GM19455 (cell line): ENCODE measurements around the gene PTRHD1.
"Not testable (repeated sequence)": the region's sequence is repeated elsewhere in the genome, so short reads cannot be mapped to it uniquely, and the experiment has no call there.

Source experiments
- ATAC-seq: cut with Tn5 transposase; IDR thresholded peaks from one replicate; pipeline ENCODE4 v1.9.1; 2021; ENCODE audit not compliant: unreplicated experiment

PTRHD1 gene, protein sequence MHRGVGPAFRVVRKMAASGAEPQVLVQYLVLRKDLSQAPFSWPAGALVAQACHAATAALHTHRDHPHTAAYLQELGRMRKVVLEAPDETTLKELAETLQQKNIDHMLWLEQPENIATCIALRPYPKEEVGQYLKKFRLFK

DNA sequence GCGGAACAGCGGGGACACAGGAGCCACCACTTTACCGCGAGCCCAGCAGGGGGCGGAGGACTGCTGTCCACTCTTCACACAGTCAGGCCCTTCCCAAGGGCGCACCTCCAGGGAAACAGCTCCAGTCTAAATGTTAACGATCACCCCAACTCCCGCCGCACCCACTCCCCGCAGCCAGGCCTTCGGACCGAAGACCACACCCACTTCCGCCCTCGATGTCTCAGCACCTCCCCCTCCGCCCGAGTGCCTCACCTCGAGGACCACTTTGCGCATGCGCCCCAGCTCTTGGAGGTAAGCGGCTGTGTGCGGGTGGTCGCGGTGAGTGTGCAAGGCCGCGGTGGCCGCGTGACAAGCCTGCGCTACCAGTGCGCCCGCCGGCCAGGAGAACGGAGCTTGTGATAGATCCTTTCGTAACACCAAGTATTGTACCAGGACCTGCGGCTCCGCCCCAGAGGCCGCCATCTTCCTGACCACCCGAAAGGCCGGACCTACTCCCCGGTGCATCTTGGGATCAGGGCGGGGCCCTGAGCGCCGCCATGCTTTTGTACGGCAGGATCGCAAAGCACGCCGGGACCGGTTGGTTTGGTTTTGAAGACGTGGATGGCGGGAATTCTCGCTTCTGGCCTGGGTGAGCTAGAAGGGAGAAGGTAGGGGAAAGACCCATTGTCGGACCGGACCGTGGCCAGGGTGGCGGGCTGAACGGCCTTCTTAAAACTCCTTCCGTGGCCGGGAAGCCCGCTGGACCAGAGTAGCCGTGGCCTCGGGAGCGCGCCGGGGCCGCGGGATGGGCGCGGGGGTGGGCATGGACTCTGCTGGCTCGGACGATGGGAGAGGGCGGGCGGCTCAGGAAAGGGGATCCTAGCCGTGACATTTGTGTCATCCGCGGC is at the start of gene PTRHD1, which contains the start of gene CENPO:
Gene PTRHD1 (minus strand): TSS at position 518 of the 887 bp plus-strand sequence. CDS start 14 bp downstream, at position 504.
Gene CENPO (plus strand): TSS at position 552 of the 887 bp plus-strand sequence. CDS start 495 bp downstream, outside the sequence.
- ATAC-seq: peak; percentile 95

DNA sequence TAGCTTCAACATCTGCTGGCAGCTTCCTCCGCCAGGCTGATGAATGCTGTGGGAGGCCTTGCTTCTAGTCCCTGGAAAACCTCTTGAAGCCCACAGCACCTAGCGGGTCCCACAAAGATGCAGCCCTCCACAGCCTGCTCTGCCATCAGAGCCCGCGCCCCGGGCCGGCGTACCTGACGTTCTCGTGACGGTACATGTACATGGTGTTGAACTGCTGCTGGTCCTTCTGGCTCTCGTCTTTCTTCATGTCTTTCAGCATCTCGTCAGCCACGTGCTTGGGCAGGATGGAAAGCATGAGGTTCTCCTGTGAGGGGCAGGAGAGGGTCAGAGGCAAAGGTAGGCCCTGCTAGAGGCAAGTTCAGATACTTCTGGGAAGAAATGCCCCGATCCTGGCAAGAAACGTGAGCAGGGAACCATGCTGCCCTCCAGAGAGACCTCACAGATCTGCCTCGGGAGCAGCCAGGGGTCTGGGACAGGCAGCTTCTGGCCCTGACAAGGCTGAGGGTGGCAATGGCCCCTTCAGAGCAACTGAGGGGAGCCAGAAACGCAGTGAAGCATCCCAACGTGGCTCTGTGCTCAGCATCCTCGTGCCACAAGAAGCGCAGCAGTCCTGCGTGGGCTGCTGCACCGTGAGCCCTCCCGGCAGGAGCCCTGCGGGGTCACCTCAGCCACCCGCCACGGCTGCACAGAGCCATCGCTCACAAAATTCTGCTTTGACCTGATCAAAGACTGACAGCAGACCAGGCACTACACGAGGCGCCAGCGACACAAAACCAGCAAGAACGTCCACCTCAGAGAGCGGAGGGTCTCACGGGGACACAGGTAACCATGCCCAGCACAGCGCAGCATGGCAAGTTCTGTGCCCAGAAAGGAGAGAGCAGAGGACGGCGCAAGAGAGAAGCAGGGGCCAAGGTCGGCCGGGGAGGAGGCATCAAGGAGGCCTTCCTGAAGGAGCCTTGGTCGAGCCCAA is 49.2 kb upstream of the PTRHD1 start:
- no peak for ATAC-seq

DNA sequence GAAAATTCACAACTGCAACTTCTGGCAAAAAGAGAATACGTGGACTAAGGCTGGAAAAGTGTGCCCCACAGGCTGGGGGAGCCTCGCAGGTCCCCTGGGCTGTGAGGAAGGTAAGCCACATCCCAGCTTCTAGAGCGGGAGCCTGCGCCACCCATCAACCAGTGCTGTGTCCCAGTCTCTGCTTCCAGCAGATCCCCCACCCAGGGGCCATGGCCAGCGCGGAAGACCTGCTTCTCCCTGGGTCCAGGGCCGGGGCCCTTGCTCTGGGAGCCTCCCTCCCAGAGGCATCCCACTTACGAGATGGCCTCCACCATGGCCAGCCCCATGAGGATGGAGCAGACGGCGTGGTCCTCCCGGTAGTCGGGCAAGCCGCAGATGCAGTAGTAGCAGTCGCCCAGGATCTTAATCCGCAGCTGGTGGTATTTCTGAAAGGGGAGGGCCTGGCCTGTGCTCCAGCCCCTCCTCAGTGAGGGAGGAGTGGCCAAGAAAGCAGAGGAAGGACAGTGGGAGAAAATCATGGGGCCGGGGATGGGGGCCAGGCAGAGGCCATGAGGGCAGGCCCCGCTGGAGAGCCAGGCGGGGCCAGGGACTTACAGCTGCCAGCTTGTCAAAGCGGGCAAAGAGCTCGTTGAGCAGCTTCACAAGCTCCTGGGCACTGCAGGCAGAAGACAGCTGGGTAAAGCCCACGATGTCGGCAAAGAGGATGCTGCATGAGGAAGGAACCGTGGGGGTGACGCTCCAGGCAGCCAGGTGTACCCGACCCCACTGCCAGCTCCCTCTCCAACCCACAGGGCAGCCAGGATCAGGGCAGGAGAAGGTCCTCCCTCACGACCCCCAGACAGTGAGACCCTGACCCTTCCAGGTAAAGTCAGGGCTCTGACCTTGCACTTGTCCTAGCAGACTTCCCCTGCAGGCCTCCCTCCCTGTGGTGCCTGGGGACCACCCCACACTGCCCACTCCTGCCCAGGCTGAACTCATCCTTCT is 48.1 kb upstream of the PTRHD1 start:
- no peak for ATAC-seq

DNA sequence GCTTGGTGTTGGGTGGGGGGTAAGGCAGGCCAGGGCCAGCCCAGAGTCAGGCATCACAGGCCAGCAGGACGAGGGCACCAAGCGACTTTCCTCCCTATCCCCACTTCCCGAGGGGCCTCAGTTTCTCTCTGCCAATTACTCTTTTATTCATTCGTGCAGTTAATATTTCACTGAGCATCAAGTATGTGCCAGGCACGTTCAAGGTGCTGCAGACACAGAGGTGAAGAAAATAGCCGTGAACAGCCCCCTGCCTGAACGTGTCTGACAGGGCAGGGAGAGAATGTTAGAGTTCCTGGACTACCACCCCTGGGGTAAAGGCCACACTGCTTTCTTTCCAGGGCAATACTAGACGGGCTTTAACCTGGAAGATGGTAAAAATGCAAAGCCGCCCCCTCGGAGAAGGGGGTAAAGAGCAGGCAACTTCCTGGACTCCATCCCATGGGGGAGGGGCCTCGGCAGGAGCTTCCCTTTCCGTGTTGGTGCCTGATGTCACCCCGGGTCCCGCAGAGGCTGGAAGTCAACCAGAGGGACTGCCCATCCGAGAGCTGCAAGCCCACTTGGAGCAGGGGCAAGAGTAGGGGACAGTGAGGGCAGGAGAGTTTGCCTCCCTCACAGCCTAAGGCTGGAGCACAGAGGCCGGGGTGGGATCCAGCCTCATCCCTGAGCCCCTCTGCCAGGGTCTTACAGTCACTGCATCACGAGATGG is 47.1 kb upstream of the PTRHD1 start:
- ATAC-seq: no peak

DNA sequence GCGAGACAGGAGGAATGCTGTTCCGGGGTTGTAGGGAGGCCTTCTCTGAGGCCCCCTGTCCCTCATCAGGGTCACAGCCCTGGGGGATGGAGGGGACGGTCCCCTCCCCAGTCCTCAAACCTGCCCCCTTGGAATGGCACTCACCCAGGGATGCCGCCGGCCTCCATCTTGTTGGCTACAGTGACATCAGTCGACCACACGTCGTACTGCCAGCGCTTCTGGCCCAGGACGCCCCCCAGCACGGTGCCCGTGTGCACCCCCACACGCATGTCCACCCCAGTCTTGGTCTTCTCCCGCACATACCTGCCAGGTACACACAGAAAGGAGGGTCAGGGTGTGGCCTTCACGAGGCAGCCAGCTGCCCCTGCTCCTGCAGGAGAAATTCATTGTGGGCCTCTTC is 46.5 kb upstream of the PTRHD1 start:
- ATAC-seq: no peak

DNA sequence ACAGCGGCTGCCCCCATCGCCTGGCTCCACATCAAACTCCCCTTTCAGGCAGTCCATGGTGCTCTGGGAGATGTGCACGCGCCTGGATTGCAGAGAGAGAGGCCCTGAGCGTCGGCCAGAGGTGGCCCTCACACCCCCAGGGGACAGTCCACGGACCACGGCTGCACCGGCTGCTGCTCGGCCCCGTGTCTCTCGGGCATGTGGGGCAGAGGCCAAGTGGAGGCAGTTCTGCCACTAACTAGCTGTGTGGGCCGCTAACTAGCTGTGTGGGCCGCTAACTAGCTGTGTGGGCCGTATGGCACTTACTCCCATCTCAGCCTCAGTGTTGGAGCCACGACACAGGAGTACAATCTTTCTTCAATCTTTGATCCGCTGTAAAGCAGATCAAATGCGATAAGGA is 45.4 kb upstream of the PTRHD1 start:
- ATAC-seq: no peak

DNA sequence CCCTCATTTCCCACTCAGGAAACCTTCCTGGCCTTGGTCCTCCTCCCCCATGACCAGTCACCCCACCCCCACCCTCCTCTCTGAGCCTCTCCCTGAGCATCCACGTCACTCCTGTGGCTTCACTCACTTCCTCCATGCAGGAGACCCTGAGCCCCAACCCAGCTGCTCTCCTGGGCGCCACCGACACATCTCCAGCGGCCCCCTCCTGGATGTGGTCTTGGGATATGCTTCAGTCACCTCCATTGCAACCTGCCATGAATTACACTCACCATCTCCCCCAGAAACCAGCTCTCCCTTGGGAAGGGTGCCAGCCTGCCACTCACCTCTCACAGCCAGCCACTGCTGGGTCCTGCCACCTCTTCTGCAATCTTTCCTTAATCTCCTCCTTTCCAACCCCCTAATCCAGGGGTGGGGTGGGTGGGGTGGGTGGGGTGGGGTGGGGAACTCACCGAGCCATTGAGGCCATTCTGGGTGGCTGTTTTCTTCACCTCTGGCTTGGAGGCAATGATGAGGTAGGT is 44.9 kb upstream of the PTRHD1 start:
- ATAC-seq: no peak

DNA sequence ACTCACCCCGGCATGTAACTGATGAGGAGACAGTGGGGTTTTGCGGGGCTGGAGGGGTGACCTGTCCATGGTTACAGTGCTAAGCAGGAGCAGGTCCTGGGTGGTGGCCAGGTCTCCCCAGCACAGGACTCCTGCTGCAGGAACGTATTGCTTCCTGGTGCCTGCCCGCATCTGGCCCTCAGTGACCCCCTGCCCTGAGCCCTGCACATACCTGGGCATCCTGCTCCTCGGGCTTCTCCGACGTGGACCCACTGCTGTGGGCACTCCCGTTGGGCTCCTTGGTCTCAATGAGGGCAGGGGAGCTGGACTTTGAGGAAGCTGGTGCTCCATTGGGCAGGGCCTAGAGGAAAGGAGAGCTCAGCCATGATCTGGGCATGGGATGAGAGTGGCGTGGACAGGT is 43.5 kb upstream of the PTRHD1 start:
- ATAC-seq: no peak

DNA sequence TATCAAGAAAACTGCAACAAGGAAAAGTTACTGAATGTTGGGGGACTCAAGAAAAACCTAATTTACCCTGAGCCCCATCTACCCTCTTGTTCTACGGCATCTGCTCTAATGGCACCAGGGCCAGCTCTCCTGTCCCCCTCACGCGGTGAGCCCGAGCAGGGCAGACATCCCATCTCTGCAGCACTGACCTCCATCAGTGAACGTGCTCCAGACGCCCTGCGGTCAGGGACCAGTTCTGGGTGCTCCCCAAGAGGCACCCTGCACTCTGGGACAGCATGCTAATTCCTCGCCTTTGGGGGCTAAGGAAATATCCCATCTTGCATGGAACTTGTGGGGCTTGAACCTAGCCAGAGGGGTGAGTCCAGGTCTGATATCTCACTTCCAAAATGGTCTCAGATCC is 43.0 kb upstream of the PTRHD1 start:
- ATAC-seq: no peak

DNA sequence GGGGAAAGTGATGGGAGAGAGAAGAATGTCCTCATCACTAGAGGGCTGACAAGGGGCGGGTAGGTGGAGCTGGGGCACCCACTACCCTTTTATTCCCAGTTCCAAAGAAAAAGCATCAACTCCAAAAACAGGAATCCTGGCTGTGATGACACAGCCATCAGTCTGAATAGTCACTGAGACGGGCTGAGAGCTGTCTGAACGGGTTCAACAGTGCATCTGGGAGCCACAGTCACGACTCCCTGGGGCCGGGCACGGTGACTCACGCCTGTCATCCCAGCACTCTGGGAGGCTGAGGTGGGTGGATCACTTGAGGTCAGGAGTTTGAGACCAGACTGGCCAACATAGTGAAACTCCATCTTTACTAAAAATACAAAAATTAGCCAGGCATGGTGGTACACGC is 42.2 kb upstream of the PTRHD1 start:
- not testable (repeated sequence) for ATAC-seq

DNA sequence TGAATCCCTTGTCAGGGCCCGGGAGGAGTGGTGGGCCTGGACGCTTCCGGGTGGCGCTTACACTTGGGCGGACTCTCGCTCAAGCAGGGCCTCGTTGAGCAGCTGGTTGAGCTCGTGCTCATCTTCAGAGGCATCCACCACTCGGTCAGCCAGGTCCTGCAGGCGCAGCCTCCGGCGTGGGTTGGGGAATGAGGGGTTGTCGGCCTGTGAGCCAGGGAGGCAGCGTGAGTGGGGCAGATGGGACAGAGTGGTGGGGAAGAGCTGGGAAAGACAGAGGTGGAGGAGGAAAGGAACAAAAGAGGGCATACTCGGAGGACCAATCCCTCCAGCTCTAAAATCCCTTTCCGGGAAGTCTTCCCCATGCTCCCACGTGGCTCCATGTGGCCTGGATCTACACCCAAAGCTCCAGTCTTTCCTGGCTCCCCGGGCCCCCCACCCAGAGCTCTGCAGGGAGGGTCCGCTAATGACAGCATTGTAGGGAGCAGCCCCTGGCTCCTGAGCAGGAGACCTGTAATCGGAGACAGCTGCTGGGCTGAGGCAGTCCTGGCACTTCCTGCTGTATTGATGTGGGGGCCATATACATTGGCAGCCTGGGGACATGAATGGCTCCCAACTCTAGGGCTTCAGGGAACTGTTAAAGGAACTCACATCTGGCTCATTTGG is 41.7 kb upstream of the PTRHD1 start:
- no peak for ATAC-seq

DNA sequence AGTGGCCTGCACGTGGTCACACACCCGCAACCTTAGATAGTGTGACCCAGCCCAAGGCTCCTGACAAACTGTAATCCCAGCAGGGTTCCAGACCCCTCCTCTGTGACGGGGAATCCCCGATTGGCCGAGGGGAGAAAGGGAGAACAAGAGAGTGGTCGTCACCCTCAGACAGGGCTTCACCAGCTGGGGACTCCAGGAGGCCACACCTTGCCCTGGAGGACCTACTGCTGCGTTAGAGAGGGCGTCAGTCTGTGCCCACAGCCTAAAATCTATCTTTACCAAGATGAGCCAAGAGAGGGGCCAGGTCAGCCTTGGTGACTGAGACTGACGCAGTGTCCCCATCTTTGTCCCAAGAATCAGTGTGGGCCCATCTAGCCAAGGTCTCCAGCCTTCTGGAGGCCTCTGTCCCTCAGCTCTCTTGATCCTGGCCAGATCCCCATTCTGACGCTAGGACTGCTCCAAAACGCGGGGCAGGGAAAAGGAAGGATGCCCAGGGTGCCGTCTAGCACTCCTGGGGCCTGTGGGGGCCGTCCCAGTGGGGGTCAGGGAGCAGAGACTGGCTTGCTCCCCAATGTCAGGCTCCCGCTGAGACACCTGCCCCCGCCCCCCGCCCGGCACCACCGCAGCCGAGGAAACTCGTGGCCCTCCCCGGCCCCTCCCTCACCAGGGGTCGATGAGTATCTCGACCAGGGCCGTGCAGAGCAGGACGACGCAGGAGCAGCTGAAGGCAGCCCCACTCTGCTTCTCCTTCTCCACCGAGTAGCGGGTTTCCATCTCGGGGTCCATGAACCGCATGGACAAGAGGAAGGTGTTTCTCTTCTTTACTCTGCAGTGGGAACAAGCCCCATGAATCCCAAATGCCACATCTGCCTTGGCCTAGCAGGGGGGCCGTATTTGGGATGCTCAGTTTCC is 40.9 kb upstream of the PTRHD1 start:
- ATAC-seq: no peak

DNA sequence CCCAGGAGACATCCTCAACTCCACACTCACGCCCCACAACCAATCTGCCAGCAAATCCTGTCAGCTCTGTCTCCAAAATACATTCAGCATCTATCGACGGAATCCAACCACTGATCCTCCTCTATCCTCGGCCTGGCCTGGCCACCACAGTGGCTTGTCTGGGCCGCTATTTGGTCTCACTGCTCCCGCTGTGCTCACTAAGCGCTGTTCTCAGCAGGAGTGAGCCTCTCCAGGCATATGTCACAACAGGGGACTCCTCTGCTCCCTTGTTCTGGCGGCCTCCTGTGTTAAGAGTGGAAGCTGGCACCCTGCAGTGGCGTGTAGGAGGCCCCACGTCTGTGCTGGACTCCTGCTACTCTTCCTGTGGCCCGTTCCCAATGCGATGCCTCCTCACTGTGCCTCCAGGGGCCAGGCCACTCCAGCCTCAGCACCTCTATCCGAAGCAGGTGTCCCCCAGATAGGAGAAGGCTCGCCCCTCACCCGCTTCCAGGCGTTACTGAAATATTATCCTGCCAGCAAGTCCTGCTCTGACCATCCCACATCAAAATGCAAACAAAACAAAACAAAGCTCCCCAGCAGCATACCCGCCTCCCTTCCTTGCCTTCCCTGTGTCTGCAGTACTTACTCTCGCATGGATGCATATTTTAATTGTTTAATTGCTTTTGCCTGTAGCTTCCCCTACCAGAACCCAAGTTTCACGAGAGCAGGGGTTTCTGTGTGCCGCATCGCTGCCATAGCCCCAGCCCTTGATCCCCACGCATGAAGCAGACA is 39.9 kb upstream of the PTRHD1 start:
- ATAC-seq: no peak

DNA sequence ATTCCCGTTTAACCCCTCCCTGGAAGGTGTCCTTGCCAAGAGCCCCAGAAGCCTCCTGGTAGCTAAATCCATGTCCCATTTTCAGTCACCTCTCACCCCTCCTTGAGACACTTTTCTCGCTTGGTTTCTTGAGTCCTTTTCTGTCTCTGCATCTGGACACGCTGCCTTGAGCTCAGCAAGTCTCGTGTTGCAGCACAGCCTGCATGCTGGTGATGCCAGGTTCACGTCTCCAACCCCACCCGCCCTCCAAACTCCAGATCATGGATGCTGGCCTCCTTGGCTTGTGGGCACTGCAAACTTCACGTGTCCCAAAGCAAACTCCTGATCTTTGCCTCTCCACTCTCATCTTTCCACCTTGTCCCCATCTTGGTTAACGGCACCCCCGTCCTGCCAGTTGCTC is 39.3 kb upstream of the PTRHD1 start:
- ATAC-seq: no peak

DNA sequence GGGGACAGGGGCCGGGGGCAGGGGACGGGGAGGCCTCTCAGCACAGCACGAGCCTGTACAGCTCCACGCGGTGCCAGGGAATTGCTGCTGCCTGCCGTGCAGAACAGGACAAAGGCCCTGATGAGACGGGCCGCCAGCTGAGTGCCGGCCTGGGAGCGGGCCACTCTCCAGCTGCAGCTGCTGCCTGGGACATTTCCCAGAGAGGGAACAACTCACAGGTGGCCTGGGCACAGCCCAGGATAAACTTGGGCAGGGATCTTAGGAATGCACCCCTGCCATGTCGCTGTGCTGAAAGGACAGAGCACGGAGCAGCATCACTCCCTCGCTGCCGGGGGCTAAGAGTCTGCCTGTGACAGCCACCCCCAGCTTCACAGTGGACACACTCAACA is 38.9 kb upstream of the PTRHD1 start:
- no peak for ATAC-seq

DNA sequence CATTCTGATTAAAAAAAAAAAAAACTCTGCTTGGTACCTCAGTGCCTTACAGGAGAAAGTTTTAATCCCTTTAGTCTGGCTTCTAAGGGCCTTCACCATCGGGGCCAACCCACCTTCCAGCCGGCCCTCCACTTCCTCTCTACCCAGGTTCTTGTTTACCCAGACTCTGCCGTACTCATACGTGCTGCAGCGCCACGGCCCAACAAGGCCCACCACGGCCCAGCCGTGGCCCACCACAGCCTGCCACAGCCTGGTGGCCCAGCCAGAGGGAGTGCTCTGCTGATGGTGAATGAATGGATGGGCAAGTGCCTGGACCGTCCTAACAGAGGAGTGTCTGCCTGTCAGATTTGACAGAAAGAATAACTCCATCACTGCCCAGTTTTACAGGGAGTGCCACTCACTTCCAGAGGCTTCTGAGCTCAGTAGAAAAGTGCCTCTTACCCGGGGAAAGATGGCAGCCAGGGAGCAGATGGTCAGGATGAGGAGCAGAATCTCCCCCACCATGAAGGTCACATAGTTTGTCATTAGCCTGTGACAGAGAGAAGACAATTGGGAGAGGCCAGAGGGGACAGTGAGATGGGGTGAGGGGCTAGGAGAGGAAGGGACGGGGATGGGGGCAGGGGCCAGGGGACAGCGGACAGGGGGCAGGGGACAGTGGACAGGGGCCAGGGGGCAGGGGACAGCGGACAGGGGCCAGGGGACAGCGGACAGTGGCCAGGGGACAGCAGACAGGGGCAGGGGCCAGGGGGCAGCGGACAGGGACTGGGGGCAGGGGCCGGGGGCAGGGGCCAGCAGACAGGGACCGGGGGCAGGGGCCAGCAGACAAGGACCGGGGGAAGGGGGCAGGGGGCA is 38.3 kb upstream of the PTRHD1 start:
- no peak for ATAC-seq
